Lower leg skin (tissue), 4 donors: ENCODE measurements around the gene MPP1. TPM values are rescaled to one million over a fixed set of nuclear protein-coding genes. Genes with fewer than 3 reads are reported as not detected.

ENCODE experiments used
- DNase-seq, 2 donors: peaks; one replicate each; pipeline ENCODE4 v3.0.0-alpha.2; 2019; ENCODE audit warnings: low spot score in 2 of 2
- H3K4me3 ChIP-seq: fragments of 200-600 bp; sonication (generic); 2 replicates; pipeline ENCODE4 v1.5.1; 2017; ENCODE audit warnings: mild to moderate bottlenecking, low read depth; ENCODE audit not compliant: poor library complexity, severe bottlenecking
- CTCF ChIP-seq, 3 donors: fragments of 450-650 bp; IDR thresholded peaks; one replicate each; pipeline ENCODE4 v1.5.1; 2016; ENCODE audit warnings: antibody characterized with exemption in 3 of 3, mild to moderate bottlenecking in 3 of 3, moderate library complexity in 2 of 3
- POLR2A ChIP-seq, 2 donors: fragments of 450-650 bp; IDR thresholded peaks; one replicate each; pipeline ENCODE4 v1.6.1; 2016 to 2017; ENCODE audit warnings: antibody characterized with exemption in 2 of 2, mild to moderate bottlenecking in 1 of 2, moderate library complexity in 1 of 2
- WGBS, 2 donors: methylation state at CpG; one replicate each; pipeline ENCODE4 v1.1.5; 2018; 5-methylcytosine and 5-hydroxymethylcytosine counted together
- intact Hi-C: fragments of 100-400 bp; cut with DNase I; formaldehyde crosslinking; loops from one replicate; pipeline ENCODE4 v1.15.0; 2023; ENCODE audit warnings: low total_unique reads
- total RNA-seq, 4 donors: library from RNA; depleted of rRNA; stranded (reverse); fragments of >200 nt; gene quantifications; one replicate each; pipeline ENCODE4 v1.1.0, GENCODE V29; 2016

Gene MPP1
- total RNA-seq, 4 donors from 2014 or later: 8.7 to 14.5 (median 10.5) TPM

GRCh38 chrX:154784149-154784995 lies 20.9 kb downstream of the MPP1 start:
- intact Hi-C loops: no loop called here
- DNase-seq: no peak
- TF ChIP-seq POLR2A (IDR thresholded peaks at IDR 0.05) (no peak), CTCF (IDR thresholded peaks at IDR 0.05) (no peak)
- no peak overlapping the region for H3K4me3 ChIP-seq
- 85 to 91% methylated on average over 13 of the region's 13 CpGs for WGBS, 2 donors

GRCh38 chrX:154780968-154781367 lies 24.3 kb downstream of the MPP1 start:
- 85 to 91% methylated on average over 8 to 9 of the region's 9 CpGs for WGBS, 2 donors

GRCh38 chrX:154779261-154779660 lies 26.0 kb downstream of the MPP1 start:
- WGBS, 2 donors: 86 to 90% methylated on average over 4 of the region's 4 CpGs
- intact Hi-C loops: no loop called here
- no peak for DNase-seq
- no peak overlapping the region for H3K4me3 ChIP-seq
- TF ChIP-seq CTCF (IDR thresholded peaks at IDR 0.05) (no peak), POLR2A (IDR thresholded peaks at IDR 0.05) (no peak)

More at GRCh38 chrX:154780968-154781367, 24.3 kb downstream of the MPP1 start:
- TF ChIP-seq CTCF (IDR thresholded peaks at IDR 0.05) (no peak), POLR2A (IDR thresholded peaks at IDR 0.05) (no peak)
- DNase-seq: no peak
- intact Hi-C loops: no loop called here
- H3K4me3 ChIP-seq: no peak overlapping the region

GRCh38 chrX:154776753-154777152 lies 28.5 kb downstream of the MPP1 start:
- no peak for DNase-seq
- no peak overlapping the region for H3K4me3 ChIP-seq
- intact Hi-C loops: no loop called here
- TF ChIP-seq POLR2A (IDR thresholded peaks at IDR 0.05): no peak
- TF ChIP-seq CTCF (IDR thresholded peaks at IDR 0.05): no peak
- WGBS, 2 donors: 90 to 91% methylated on average over 2 of the region's 2 CpGs

- intact Hi-C loops: no loop called here
- TF ChIP-seq POLR2A (IDR thresholded peaks at IDR 0.05) (no peak), CTCF (IDR thresholded peaks at IDR 0.05) (no peak)
- WGBS, 2 donors: 71 to 84% methylated on average over 11 to 15 of the region's 15 CpGs
Measured at GRCh38 chrX:154775419-154776349, 29.6 kb downstream of the MPP1 start.

More at GRCh38 chrX:154775419-154776349, 29.6 kb downstream of the MPP1 start:
- H3K4me3 ChIP-seq: no peak overlapping the region
- no peak for DNase-seq
